ENCODE results near the gene RNF41. TPM values are rescaled to one million over a fixed set of nuclear protein-coding genes. Genes with fewer than 3 reads are reported as not detected.
"Not testable (repeated sequence)": the region's sequence is repeated elsewhere in the genome, so short reads cannot be mapped to it uniquely, and the experiment has no call there.

Gene RNF41
- total RNA-seq, 1 donor from 2014 or later: 57.2 TPM

DNA sequence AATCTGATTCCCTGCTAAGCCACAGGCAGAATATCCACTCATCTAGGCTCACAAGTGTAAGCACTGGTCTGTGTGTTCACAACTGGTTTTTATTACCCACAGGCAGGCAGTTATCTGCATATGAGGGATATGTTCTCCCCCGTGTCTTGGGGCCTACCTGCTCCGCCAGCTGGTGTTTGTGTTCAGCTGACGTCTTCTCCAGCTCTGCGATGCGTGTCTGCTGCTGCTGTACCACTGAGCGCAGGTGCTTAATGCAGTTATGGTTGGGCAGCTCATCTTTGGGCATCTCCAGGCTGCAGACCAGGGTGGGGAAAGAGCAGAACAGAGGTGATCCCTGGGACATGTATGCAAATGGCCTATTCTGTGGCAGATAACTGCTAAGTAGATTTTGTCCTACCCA is 13.7 kb downstream of the RNF41 start:
- no peak for DNase-seq (ENCODE audit: low spot score)

DNA sequence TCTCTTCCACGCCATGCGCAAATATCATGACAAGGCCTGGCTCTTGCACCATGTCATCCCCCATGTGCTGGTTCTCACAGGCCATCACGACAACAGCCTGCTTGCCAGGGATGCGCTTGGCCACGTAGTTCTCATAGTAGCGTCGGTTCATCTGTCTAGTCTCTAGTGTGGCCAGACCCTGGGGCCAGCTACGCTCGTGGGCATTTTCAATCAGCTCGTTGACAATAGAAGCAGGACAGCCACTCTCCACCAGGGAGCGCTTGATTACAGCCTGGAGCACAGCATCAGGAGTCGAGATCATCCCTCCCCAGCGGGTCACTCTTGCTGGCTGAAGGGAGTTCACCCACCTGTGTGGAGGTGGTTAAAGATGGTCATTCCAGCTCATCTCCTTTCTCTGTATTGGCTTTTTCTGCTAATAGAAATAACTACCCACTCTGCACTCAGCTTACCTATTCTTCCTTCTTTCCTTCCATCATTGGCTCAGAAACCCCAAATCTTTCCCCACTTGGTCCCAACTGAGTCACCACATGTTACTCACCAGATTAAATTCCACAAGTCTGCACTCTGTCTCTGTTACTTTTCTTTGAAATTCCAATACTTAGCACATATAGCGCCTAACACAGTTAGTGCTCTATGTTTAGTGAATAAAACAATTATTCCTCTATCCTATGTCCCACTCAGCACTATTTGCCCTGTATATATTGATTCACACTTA is 15.1 kb downstream of the RNF41 start:
- DNase-seq (ENCODE audit: low spot score): peak; percentile 58

DNA sequence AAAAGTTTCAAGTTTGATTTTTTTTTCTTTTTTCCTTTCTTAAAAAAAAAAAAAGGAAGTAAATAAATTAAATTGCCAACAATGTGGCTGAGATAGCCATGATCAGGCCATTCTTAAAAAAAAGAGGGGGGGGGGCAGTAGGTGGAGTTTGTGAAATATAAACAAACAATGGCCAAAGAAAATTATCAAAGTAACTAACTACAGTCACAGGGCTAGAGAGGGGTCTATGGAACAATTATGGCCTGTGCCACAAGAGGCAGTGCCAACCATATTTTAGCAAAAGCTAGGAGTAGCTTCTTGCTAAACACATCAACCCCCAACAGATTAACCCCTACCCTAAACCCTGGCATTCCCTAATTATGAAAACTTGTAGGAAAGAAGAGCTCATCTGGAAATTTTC is 16.3 kb downstream of the RNF41 start:
- no peak for DNase-seq (ENCODE audit: low spot score)

DNA sequence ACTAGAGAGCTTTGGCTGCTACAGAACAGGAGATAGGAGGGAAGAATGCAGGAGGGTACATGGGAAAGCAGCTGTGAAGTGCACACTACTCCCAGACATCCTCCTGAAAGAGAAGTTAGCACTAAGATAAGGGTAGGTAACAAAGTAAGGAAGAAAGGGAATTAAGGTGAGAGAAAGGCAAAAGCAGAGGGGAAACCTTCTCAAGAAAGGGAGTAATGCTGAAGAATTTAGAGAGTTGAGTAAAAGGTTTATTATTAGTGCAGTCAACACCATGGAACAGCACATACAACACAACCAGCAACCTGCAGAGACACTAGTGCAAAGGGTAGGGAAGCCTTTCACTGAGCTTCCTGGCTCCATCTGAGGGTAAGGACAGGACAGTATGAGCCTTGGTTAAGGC is 17.4 kb downstream of the RNF41 start:
- DNase-seq (ENCODE audit: low spot score): no peak

DNA sequence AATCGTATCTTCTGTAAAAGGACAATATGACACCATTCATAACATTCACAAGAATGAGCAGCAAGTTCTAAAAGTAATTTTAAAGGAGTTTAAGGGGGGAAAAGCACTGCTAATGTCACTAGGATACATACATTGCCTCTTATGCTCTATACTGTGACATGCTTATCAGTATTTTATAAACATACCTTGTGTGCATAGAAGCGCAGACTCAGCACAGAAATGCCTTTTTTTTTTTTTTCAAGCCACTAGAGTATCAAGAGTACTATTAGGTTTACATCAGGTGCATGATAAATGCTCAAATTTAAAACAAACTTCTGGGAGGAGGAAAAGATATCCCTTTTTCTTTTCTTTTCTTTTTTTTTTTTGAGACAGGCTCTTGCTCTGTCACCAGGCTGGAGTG is 18.9 kb downstream of the RNF41 start:
- no peak for DNase-seq (ENCODE audit: low spot score)

DNA sequence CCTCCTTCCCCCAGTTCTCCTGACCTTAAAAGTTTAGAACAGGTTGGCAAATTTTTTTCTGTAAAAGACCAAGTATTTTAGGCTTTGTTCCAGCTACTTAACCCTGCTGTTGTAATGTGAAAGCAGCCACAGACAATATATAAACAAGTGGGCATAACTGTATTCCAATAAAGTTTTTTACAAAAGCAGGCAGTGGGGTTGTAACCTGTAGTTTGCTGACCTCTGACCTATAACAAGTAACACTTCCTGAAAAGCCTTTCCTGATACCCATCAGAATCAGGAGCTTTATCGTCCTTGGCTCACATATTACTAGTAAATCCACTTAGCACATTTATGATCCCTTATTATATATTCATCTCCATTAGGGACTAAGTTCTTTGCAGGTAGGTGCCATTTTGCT is 19.4 kb downstream of the RNF41 start:
- no peak for DNase-seq (ENCODE audit: low spot score)

DNA sequence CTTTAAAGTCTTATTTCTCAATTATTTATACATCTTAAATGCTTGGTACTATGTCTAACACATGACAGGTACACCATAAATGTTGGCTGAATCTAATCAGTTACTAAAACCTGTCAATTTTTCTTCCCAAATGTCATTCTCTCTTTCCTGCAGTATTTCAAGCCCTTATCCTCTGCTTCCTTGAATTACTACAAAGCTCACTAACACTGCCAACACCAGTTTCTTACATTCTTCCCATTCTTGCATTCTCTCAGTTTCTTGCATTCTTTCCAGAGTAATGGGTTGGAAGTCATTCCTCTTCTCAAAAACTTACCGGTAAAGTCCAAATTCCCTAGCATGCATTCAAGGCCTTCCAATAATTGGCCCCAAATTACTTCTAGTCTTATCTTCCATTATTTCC is 22.9 kb downstream of the RNF41 start:
- no peak for DNase-seq (ENCODE audit: low spot score)

DNA sequence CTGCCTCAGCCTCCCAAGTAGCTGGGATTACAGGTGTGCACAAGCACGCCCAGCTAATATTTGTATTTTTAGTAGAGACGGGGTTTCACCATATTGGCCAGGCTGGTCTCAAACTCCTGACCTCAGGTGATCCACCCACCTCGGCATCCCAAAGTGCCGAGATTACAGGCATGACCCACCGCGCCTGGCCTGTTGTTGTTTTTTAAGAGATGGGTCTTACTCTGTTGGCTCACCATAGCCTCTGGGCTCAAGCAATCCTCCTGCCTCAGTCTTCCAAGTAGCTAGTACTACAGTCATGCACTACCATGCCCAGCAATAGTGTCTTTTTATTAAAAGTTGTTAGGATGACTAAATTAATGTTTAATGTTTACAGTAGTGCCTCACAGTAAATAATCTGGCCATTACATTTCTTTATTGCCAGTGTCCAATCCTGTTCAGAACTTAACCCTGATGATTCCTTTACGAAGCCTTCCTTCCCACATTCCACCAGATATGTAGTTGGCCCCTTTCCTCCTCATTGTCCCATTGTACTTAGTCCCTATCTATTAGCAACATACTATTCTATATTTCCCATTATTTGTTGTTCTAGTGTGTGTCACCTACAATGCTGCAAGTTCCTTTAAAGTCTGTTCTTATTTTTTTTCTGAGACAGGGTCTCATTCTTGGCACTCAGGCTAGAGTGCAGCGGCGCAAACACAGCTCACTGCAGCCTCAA is 23.6 kb downstream of the RNF41 start:
- DNase-seq (ENCODE audit: low spot score): no peak

DNA sequence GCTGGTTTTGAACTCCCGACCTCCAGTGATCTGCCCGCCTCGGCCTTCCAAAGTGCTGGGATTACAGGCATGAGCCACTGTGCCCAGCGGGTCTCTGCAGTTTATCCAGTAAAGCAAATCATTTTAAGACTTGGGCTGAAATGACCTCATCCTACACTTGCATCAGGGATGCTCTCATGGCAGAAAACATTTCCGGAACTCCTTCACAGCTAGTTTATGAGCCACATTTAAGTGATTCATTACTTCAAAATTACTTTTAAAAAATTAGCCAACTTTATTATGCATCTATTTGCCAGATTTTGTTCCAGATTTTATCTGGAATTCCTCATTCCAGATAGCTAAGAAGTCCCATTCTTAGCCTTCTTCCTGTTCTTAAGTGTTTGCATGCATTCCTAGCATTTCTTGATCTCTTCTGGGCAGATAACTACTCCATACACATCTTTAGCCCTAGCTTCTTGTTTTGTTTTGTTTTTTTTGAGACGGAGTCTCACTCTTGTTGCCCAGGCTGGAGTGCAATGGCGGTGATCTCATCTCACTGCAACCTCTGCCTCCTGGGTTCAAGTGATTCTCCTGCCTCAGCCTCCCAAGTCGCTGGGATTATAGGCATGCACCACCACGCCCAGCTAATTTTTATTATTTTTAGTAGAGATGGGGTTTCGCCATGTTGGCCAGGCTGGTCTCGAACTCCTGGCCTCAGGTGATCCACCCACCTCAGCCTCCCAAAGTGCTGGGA is 24.7 kb downstream of the RNF41 start:
- DNase-seq (ENCODE audit: low spot score): not testable (repeated sequence)

DNA sequence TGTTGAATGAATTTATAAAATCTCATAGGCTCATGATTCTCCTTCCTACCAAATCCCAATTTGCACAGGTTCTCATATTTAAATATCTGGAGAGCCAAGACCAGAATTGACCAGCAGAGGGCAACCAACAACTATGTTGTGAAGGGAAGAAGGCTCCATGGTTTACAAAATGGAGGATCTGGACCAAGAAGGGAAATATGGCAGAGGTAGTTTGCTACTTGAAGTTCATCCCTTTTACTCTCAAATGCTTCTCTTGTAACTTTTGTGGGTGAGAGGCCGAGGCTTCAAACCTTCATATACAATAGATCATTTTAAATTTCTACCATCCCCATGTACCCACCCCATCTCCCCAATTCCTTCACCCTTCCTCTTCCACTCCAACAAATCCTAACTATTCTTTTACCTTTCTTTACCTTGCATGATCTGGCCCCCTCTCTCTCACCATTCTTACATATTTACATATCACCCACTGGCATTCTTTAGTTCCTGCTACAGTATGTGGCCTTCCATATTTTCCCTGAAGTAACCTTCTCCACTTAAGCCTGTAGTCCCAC is 28.6 kb downstream of the RNF41 start:
- peak; percentile 86 for DNase-seq (ENCODE audit: low spot score)

DNA sequence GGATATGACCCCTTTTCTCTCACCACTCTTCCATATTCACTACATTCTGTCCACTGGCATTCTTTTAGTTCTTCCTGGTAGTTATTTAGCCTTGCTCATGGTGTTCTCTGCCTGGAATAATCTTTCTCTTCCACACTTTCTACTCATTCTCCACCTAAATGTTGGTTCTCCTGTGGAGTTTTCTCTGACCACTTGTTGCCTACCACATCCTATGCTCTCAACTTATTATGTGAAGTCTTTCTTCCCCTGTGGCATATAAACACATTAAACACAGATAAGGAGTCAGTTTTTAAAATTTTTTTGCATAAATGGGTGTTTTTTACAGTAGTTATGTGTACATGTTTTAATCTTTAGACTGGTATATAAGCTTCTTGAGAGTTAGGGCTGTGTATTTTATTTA is 29.1 kb downstream of the RNF41 start:
- no peak for DNase-seq (ENCODE audit: low spot score)

DNA sequence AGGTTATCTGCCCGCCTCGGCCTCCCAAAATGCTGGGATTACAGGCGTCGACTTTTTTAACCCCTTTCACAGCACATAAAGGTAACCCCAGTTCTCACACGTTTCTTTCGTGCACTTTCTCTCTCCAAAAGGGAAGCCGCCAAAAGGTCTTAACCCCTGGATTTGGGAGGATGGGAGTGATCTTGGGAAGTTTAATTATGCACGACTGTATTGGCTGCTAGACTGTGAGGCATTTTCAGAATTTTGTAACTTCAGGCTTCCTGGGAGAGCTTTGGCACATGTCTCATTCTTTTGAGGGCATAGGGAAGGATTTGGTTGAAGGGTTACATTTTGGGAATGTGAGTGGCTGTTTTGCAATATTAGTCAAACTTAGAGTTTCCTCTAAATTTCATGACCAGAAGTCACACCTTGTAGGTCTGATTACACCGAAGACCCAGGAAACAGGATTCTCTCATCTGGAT is 31.0 kb downstream of the RNF41 start:
- no peak for DNase-seq (ENCODE audit: low spot score)

DNA sequence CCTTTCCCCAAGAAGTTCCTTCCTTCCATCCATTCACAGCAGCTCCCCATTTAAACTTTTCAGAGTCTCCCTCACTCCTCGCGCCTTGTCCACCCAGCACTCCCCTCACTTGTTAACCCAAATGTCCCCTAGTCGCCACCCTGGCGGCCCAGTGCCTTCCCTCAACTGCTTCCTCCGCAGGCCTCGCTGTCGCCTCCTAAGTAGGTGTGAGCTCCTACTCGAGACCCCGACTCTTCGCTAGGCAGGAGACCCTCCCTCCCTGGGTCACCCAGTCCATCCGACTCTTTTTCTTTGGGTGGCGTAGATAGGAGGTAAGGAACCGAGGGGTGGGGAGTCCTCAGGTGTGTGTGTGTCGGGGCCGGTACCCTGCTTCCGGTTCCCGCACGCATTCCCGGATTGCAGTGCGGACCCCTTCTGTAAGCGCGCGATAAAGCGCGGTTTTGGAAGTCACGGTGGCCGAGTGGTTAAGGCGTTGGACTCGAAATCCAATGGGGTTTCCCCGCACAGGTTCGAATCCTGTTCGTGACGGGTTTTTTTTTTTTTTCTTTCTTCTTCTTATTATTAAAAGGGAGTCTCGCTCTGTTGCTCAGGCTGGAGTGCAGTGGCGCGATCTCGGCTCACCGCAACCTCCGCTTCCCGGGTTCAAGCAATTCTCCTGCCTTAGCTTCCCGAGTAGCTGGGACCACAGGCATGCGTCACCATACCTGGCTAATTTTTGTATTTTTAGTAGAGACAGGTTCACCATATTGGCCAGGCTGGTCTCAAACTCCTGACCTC is 31.6 kb downstream of the RNF41 start:
- DNase-seq (ENCODE audit: low spot score): peak; percentile 82

DNA sequence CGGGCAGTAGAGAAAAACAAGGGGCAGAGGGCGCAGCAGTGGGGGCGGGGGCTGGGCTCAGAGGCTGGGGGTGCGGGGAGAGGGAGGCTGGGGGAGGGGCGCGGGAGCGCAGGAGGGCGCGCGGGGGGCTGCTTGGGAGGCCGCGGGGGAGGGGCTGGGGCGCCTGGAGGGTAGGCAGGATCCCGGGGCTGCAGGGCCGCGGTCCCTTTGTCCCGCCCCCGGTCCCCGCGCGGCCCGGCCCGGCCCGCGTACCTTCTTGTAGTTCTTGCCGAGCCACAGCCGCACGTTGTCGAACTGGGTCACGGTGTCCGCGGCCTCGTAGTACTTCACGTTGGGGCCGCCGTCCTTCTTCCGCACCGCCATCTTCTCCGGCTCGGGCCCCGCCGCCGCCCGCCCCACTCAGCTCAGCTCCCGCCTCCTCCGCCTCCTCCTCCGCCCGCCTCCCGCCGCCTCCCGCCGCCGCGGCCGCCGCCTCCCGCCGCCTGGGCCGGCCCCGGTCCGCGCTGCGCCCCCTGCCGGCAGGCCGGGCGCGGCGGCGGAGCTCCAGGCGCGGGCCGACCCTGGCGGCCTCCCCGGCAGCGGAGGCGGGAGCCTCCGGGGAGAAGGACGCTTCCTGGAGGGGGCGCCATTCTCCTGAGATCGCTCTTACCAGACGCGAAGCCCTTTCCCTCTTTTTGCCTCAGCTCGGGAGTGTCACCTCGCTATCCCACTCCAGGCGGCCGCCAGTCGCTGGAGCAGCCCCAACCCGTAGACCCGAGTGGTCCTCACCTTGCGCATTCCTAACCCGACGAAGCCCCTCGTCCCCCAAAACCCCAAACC is 32.4 kb downstream of the RNF41 start, which contains the start of gene SMARCC2:
SMARCC2 (minus strand) TSS at position 385 of the 819 bp plus-strand sequence; CDS start at position 363, 22 bp downstream.
- peak; percentile 89 for DNase-seq (ENCODE audit: low spot score)

DNA sequence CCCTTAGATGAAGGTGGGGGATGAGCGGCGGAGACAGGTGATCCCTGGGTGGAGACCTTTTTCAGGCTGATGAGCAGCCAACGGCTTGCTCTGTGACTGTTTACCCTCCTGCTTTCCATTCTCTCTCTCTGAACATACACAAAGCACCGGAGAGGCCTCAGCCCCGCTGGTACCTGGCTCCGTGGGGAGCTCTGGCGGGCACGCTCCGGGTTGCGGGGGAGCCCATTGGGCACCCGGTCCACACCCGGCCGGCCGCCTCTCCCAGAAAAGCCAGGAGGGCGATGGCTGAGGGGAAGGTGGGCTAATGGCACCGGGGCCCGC is 33.0 kb downstream of the RNF41 start:
- no peak for DNase-seq (ENCODE audit: low spot score)

DNA sequence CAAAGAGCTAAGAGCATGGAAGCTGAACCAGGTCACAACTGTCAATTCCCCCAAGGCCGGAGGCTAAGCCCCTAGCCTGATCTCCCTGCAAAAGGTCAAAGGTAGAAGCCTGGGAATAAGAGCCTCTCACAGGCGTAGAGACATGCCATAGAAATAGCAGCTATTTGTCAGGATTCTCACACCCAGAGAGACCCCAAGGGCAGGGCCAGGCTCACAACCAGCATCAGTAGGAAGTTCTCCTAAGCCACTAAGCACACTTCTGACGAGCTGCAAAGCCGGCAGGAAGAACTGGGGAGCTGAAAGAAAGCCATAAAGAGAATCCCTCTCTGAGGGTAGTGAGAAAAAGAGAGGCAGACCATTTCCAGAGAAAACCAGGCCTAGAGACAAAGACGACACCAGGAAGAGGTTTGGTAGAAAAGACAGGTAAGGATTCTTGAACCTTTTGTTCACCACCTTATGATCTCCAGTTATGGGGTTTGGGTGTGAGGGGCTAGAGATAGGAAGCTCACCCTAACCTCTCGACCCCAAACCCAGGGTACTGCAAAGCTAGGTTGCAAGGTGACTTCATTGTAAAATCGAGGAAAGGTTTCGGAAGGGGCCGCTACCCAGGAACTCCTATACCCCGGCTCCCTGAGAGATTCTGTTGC is 33.5 kb downstream of the RNF41 start:
- no peak for DNase-seq (ENCODE audit: low spot score)

DNA sequence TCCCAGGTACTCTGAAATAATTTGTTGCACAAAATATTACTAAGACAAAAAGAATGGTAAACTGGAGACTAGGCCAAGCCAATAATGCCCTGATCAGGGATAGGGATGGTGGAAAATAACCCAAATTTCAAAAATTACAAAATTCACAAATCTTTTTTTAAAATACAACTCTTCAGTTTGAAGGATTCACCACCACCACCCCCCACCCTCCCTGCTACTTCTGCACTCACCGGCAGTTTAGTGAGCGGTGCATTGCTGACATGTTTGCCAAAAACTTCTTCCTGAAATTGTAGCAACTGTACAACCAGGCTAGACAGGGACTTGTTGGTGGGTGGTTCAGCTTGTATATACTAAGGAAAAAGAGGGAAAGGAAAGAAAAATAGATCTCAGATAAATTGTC is 34.8 kb downstream of the RNF41 start:
- DNase-seq (ENCODE audit: low spot score): no peak

DNA sequence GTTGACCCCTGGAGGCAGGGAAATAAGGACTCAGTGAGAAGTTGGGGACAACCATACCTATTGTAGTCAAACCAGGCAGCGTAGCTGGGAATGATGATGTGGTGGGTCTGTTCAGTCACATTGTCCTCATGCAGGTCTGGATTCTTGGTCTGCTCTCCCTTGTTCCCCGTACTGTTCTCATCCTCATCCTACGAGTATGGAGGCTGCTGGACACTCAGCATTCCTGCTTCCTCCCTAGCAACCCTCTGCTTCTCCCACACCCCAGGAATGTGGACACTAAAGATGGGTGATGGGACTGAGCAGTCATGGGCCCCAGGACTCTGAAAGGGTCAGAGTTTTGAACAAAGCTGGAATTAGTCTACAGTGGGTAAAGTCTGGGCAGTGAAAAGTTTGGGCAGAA is 43.4 kb downstream of the RNF41 start:
- DNase-seq (ENCODE audit: low spot score): no peak

DNA sequence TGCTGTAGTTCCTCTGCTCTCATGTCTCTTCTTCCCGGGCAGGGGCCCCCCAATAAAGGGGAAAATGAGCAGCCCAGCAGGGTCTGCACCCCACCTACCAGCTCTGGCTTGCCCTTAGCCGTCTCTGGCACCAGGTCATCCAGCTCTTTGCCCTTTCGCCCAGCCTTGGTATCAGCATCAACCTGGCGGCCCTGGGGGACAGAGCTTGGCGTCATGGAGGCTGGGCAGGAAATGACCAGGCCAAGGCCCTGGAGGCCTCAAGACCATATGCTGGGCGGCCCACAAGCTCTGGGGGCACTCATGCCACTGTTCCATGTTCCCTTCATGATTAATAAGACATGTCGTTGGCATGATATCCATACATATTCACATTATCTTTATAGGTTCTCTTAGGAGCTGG is 48.9 kb downstream of the RNF41 start:
- DNase-seq (ENCODE audit: low spot score): no peak

DNA sequence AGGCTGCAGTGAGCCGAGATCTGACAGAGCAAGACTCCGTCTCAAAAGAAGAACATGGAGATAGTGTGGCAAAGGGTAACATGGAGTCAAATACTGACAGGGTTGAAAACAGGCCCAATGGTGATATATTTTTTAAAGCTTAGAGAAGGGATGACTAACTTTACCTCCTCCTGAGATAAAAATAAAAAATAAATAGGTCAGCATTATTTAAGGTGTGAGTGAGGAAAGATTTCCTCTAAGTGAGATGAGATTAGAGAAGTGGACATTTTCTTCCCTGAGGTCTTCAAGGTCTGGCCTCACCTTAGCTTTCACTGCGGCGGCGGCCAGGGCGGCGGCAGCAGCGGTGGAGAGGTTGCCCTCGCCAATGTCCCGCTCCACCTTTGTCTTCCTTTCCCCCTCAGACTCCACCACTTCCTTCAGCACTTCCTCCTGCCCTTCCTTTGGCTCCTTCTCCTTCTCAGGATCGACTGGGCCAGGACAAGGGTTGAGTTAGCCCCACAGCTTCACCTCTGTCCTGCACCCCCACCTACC is 52.4 kb downstream of the RNF41 start:
- DNase-seq (ENCODE audit: low spot score): no peak

Measured in mucosa of gallbladder (tissue), 1 donor.